ENCODE measurements around the gene MTERF1. TPM values are rescaled to one million over a fixed set of nuclear protein-coding genes. Genes with fewer than 3 reads are reported as not detected.
"Not testable (repeated sequence)": the region's sequence is repeated elsewhere in the genome, so short reads cannot be mapped to it uniquely, and the experiment has no call there.

Gene MTERF1
- polyA plus RNA-seq, 4 donors, result 5.9 to 19.6 (median 10.4) TPM

DNA sequence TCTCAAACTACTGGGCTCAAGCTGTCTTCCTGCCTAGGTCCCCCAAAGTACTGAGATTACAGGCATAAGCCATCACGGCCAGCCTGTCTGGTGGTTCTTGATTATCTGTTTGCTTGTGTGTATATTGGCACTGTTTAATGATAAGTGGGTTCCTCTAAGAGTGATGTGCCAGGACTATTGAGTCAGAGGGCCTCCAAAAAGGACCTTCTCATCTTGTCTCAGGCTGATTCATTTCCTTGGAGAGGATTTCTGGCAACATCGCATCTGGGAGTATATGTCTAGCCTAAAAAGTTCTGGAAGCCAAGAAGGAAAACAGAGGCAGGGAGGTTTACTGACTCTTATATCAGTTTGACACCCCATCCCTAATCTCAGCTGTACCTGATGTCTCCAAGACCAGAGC, 33.1 kb upstream of the MTERF1 start:
- WGBS, 3 donors, result 75 to 81% (median 75%) methylated on average over 2 of the region's 2 CpGs

GRCh38 chr7:91912494-91912893, 32.0 kb upstream of the MTERF1 start:
- no peaks in the 10 kb centered on the region for H3K36me3 ChIP-seq (ENCODE audit: control insufficient read depth in 3 of 3, insufficient read depth in 2 of 3, low read depth in 1 of 3, low read length in 3 of 3)
- no peak overlapping the region for H3K4me3 ChIP-seq (ENCODE audit: low read depth in 1 of 3, low read length in 3 of 3)
- no peak overlapping the region for H3K27ac ChIP-seq (ENCODE audit: low read depth in 1 of 3, low read length in 2 of 3)
- H3K4me1 ChIP-seq (ENCODE audit: control insufficient read depth in 3 of 3, insufficient read depth in 2 of 3, low read depth in 1 of 3, low read length in 2 of 3), result no peaks in the 10 kb centered on the region
- DNase-seq, result no peak
- no peaks in the 10 kb centered on the region for H3K9me3 ChIP-seq (ENCODE audit: control insufficient read depth in 2 of 2, insufficient read depth in 1 of 2, low read depth in 1 of 2, low read length in 1 of 2)
- FAIRE-seq, result no peak
- no peaks in the 10 kb centered on the region for H3K27me3 ChIP-seq (ENCODE audit: control insufficient read depth in 3 of 3, insufficient read depth in 3 of 3, low read length in 3 of 3)

More for the DNA sequence above, 33.1 kb upstream of the MTERF1 start:
- Histone ChIP-seq H3K36me3 (ENCODE audit: control insufficient read depth in 3 of 3, insufficient read depth in 2 of 3, low read depth in 1 of 3, low read length in 3 of 3) (no peaks in the 10 kb centered on the region), H3K27me3 (ENCODE audit: control insufficient read depth in 3 of 3, insufficient read depth in 3 of 3, low read length in 3 of 3) (no peaks in the 10 kb centered on the region), H3K9me3 (ENCODE audit: control insufficient read depth in 2 of 2, insufficient read depth in 1 of 2, low read depth in 1 of 2, low read length in 1 of 2) (no peaks in the 10 kb centered on the region), H3K27ac (ENCODE audit: low read depth in 1 of 3, low read length in 2 of 3) (no peak overlapping the region), H3K4me3 (ENCODE audit: low read depth in 1 of 3, low read length in 3 of 3) (no peak overlapping the region), H3K4me1 (ENCODE audit: control insufficient read depth in 3 of 3, insufficient read depth in 2 of 3, low read depth in 1 of 3, low read length in 2 of 3) (no peaks in the 10 kb centered on the region)
- no peak for FAIRE-seq
- no peak for DNase-seq

DNA sequence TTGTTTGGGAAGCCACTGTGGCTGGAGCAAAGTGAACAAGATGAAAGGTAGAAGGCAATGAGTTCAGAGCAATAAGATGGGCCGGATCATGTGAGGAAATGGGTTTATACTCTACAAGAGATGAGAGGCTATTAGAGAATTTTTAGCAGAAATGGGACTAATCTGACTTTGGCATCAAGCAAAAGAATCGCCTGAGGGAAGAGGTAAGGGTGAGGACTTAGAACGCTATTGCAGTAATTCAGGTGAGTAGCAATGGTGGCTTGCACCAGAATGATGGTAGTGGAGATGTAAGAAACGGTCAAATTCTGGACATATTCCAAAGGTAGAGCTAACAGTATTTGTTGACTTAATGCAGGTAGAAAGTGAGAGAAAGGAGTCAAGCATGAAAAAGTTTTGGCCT, 30.6 kb upstream of the MTERF1 start:
- Histone ChIP-seq H3K27ac (ENCODE audit: low read depth in 1 of 3, low read length in 2 of 3) (no peak overlapping the region), H3K4me3 (ENCODE audit: low read depth in 1 of 3, low read length in 3 of 3) (no peak overlapping the region), H3K9me3 (ENCODE audit: control insufficient read depth in 2 of 2, insufficient read depth in 1 of 2, low read depth in 1 of 2, low read length in 1 of 2) (no peaks in the 10 kb centered on the region), H3K4me1 (ENCODE audit: control insufficient read depth in 3 of 3, insufficient read depth in 2 of 3, low read depth in 1 of 3, low read length in 2 of 3) (no peaks in the 10 kb centered on the region), H3K36me3 (ENCODE audit: control insufficient read depth in 3 of 3, insufficient read depth in 2 of 3, low read depth in 1 of 3, low read length in 3 of 3) (no peaks in the 10 kb centered on the region), H3K27me3 (ENCODE audit: control insufficient read depth in 3 of 3, insufficient read depth in 3 of 3, low read length in 3 of 3) (no peaks in the 10 kb centered on the region)
- FAIRE-seq (no peak), DNase-seq (no peak)
- WGBS, 3 donors, result 94 to 97% (median 96%) methylated on average over 4 of the region's 4 CpGs

- Histone ChIP-seq H3K27ac (ENCODE audit: low read depth in 1 of 3, low read length in 2 of 3) (no peak overlapping the region), H3K9me3 (ENCODE audit: control insufficient read depth in 2 of 2, insufficient read depth in 1 of 2, low read depth in 1 of 2, low read length in 1 of 2) (no peaks in the 10 kb centered on the region), H3K36me3 (ENCODE audit: control insufficient read depth in 3 of 3, insufficient read depth in 2 of 3, low read depth in 1 of 3, low read length in 3 of 3) (no peaks in the 10 kb centered on the region), H3K4me1 (ENCODE audit: control insufficient read depth in 3 of 3, insufficient read depth in 2 of 3, low read depth in 1 of 3, low read length in 2 of 3) (no peaks in the 10 kb centered on the region), H3K4me3 (ENCODE audit: low read depth in 1 of 3, low read length in 3 of 3) (no peak overlapping the region), H3K27me3 (ENCODE audit: control insufficient read depth in 3 of 3, insufficient read depth in 3 of 3, low read length in 3 of 3) (no peaks in the 10 kb centered on the region)
- WGBS, 3 donors, result 68 to 80% (median 73%) methylated on average over 1 of the region's 1 CpG
- DNase-seq (no peak), FAIRE-seq (no peak)
Observed at GRCh38 chr7:91910171-91910570, 29.7 kb upstream of the MTERF1 start.

DNA sequence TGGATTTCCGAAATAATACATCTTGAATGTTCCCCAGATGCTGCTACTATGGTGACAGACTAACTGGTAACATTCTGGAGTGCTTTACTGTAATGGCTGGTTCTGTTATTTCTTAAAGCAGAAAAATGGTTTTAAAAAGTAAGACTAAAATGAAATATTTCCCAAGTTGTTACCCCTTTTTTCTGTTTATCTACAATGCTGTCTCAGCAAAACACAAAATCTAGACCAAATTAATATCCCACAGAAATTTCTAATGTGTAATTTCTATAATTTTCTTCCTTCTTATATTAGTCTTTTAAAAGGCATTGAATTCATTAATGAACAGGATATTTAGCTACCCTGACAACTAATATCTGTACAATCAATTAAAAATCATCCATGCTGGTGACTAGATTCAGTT, 19.1 kb upstream of the MTERF1 start:
- H3K27me3 ChIP-seq (ENCODE audit: control insufficient read depth in 3 of 3, insufficient read depth in 3 of 3, low read length in 3 of 3), result no peaks in the 10 kb centered on the region
- no peaks in the 10 kb centered on the region for H3K4me1 ChIP-seq (ENCODE audit: control insufficient read depth in 3 of 3, insufficient read depth in 2 of 3, low read depth in 1 of 3, low read length in 2 of 3)
- DNase-seq, result no peak

GRCh38 chr7:91898240-91898992, 17.9 kb upstream of the MTERF1 start:
- H3K27ac ChIP-seq (ENCODE audit: low read depth in 1 of 3, low read length in 2 of 3), result no peak overlapping the region
- no peak overlapping the region for H3K4me3 ChIP-seq (ENCODE audit: low read depth in 1 of 3, low read length in 3 of 3)
- no peaks in the 10 kb centered on the region for H3K27me3 ChIP-seq (ENCODE audit: control insufficient read depth in 3 of 3, insufficient read depth in 3 of 3, low read length in 3 of 3)
- WGBS, 3 donors, result 57 to 76% (median 65%) methylated on average over 10 of the region's 10 CpGs
- H3K9me3 ChIP-seq (ENCODE audit: control insufficient read depth in 2 of 2, insufficient read depth in 1 of 2, low read depth in 1 of 2, low read length in 1 of 2), result no peaks in the 10 kb centered on the region
- DNase-seq (no peak), FAIRE-seq (no peak)
- H3K4me1 ChIP-seq (ENCODE audit: control insufficient read depth in 3 of 3, insufficient read depth in 2 of 3, low read depth in 1 of 3, low read length in 2 of 3), result no peaks in the 10 kb centered on the region
- H3K36me3 ChIP-seq (ENCODE audit: control insufficient read depth in 3 of 3, insufficient read depth in 2 of 3, low read depth in 1 of 3, low read length in 3 of 3), result no peaks in the 10 kb centered on the region

More for the DNA sequence above, 19.1 kb upstream of the MTERF1 start:
- FAIRE-seq, result no peak
- no peaks in the 10 kb centered on the region for H3K36me3 ChIP-seq (ENCODE audit: control insufficient read depth in 3 of 3, insufficient read depth in 2 of 3, low read depth in 1 of 3, low read length in 3 of 3)
- H3K27ac ChIP-seq (ENCODE audit: low read depth in 1 of 3, low read length in 2 of 3), result no peak overlapping the region
- H3K9me3 ChIP-seq (ENCODE audit: control insufficient read depth in 2 of 2, insufficient read depth in 1 of 2, low read depth in 1 of 2, low read length in 1 of 2), result no peaks in the 10 kb centered on the region
- 79 to 97% (median 85%) methylated on average over 1 of the region's 1 CpG for WGBS, 3 donors
- no peak overlapping the region for H3K4me3 ChIP-seq (ENCODE audit: low read depth in 1 of 3, low read length in 3 of 3)

- FAIRE-seq (no peak), DNase-seq (no peak)
- H3K36me3 ChIP-seq (ENCODE audit: control insufficient read depth in 3 of 3, insufficient read depth in 2 of 3, low read depth in 1 of 3, low read length in 3 of 3), result no peaks in the 10 kb centered on the region
- 56 to 59% (median 59%) methylated on average over 1 of the region's 1 CpG for WGBS, 3 donors
- H3K4me3 ChIP-seq (ENCODE audit: low read depth in 1 of 3, low read length in 3 of 3), result no peak overlapping the region
- no peaks in the 10 kb centered on the region for H3K4me1 ChIP-seq (ENCODE audit: control insufficient read depth in 3 of 3, insufficient read depth in 2 of 3, low read depth in 1 of 3, low read length in 2 of 3)
- no peaks in the 10 kb centered on the region for H3K27me3 ChIP-seq (ENCODE audit: control insufficient read depth in 3 of 3, insufficient read depth in 3 of 3, low read length in 3 of 3)
- H3K27ac ChIP-seq (ENCODE audit: low read depth in 1 of 3, low read length in 2 of 3), result no peak overlapping the region
- H3K9me3 ChIP-seq (ENCODE audit: control insufficient read depth in 2 of 2, insufficient read depth in 1 of 2, low read depth in 1 of 2, low read length in 1 of 2), result no peaks in the 10 kb centered on the region
Observed at GRCh38 chr7:91894781-91895480, 14.4 kb upstream of the MTERF1 start.

GRCh38 chr7:91893699-91894098, 13.2 kb upstream of the MTERF1 start:
- not testable (repeated sequence) for H3K4me3 ChIP-seq (ENCODE audit: low read depth in 1 of 3, low read length in 3 of 3); H3K36me3 ChIP-seq (ENCODE audit: control insufficient read depth in 3 of 3, insufficient read depth in 2 of 3, low read depth in 1 of 3, low read length in 3 of 3); H3K27ac ChIP-seq (ENCODE audit: low read depth in 1 of 3, low read length in 2 of 3); H3K4me1 ChIP-seq (ENCODE audit: control insufficient read depth in 3 of 3, insufficient read depth in 2 of 3, low read depth in 1 of 3, low read length in 2 of 3); FAIRE-seq; DNase-seq; H3K27me3 ChIP-seq (ENCODE audit: control insufficient read depth in 3 of 3, insufficient read depth in 3 of 3, low read length in 3 of 3); H3K9me3 ChIP-seq (ENCODE audit: control insufficient read depth in 2 of 2, insufficient read depth in 1 of 2, low read depth in 1 of 2, low read length in 1 of 2)
- 87 to 91% (median 88%) methylated on average over 5 of the region's 5 CpGs for WGBS, 3 donors
